Measurements from ENCODE around the gene DSCAML1. TPM values are rescaled to one million over a fixed set of nuclear protein-coding genes. Genes with fewer than 3 reads are reported as not detected.
A peak's percentile ranks its signal among the peaks of the same experiment; 100 is the strongest.

The DSCAML1 gene
- total and polyA plus RNA-seq, 8 donors: 0.08 to 2.9 (median 0.45) TPM

- H3K9me3 ChIP-seq: no peaks in the 10 kb centered on the region
- peaks cover 14 to 53% (median 39%) of the 10 kb centered on the region in 3 donors for H3K27me3 ChIP-seq
- no peak overlapping the region for H3K27ac ChIP-seq
- 41 to 70% (median 45%) methylated on average over 5 of the region's 5 CpGs for WGBS, 5 donors
- intact Hi-C loops (cut with DNase I; ENCODE audit: low total_unique reads): loop anchor here (10.0 kb wide), 1 partner anchor 375 kb away; no protein-coding TSS in a partner anchor
- DNase-seq: no peak
- TF ChIP-seq EP300 (IDR thresholded peaks at IDR 0.05): no peak
- TF ChIP-seq POLR2AphosphoS5 (IDR thresholded peaks at IDR 0.05): no peak
- no peak for TF ChIP-seq CTCF (IDR thresholded peaks at IDR 0.05)
- TF ChIP-seq POLR2A (IDR thresholded peaks at IDR 0.05): no peak
- peaks cover 20 to 26% (median 23%) of the 10 kb centered on the region in 4 donors for H3K4me1 ChIP-seq
- H3K4me3 ChIP-seq: no peak overlapping the region
- no peaks in the 10 kb centered on the region for H3K36me3 ChIP-seq
These were observed 2.6 kb upstream of the DSCAML1 start for GRCh38 chr11:117799634-117800033.

- 2 to 10% (median 3%) methylated on average over 2 to 35 of the region's 35 CpGs; no CpG with 5 or more reads in 1 of the 5 donors for WGBS, 5 donors
- no peak for TF ChIP-seq POLR2A (IDR thresholded peaks at IDR 0.05)
- no peak for TF ChIP-seq CTCF (IDR thresholded peaks at IDR 0.05)
- no peak for TF ChIP-seq EP300 (IDR thresholded peaks at IDR 0.05)
- TF ChIP-seq POLR2AphosphoS5 (IDR thresholded peaks at IDR 0.05): no peak
- intact Hi-C loops (cut with DNase I; ENCODE audit: low total_unique reads): loop anchor here (10.0 kb wide), 1 partner anchor 372 kb away; no protein-coding TSS in a partner anchor
- H3K4me1 ChIP-seq: peaks cover 20 to 26% (median 23%) of the 10 kb centered on the region in 4 donors
- peak overlapping the region; percentile 30 to 45 (median 40) for H3K4me3 ChIP-seq
- H3K36me3 ChIP-seq: no peaks in the 10 kb centered on the region
- H3K27me3 ChIP-seq: peaks cover 14 to 80% (median 61%) of the 10 kb centered on the region in 3 donors
- H3K9me3 ChIP-seq: no peaks in the 10 kb centered on the region
- DNase-seq: no peak
- no peak overlapping the region for H3K27ac ChIP-seq
These were observed 552 bp downstream of the DSCAML1 start for GRCh38 chr11:117796456-117796871.

- Histone ChIP-seq H3K9me3 (no peaks in the 10 kb centered on the region), H3K4me3 (peak overlapping the region; percentile 30 to 45 (median 40)), H3K27ac (no peak overlapping the region), H3K36me3 (no peaks in the 10 kb centered on the region), H3K27me3 (peaks cover 14 to 80% (median 61%) of the 10 kb centered on the region in 3 donors), H3K4me1 (peaks cover 20 to 26% (median 23%) of the 10 kb centered on the region in 4 donors)
- TF ChIP-seq POLR2A (IDR thresholded peaks at IDR 0.05): no peak
- no peak for TF ChIP-seq POLR2AphosphoS5 (IDR thresholded peaks at IDR 0.05)
- no peak for TF ChIP-seq EP300 (IDR thresholded peaks at IDR 0.05)
- TF ChIP-seq CTCF (IDR thresholded peaks at IDR 0.05): no peak
- DNase-seq: peak in 1 of 2 donors; percentile 33
- intact Hi-C loops (cut with DNase I; ENCODE audit: low total_unique reads): loop anchor here (10.0 kb wide), 1 partner anchor 371 kb away; no protein-coding TSS in a partner anchor
- 7 to 8% (median 8%) methylated on average over 17 to 53 of the region's 53 CpGs for WGBS, 5 donors
These were observed 1.2 kb downstream of the DSCAML1 start for GRCh38 chr11:117795638-117796455.

- no peak for DNase-seq
- H3K27me3 ChIP-seq: peaks cover 14 to 86% (median 61%) of the 10 kb centered on the region in 3 donors
- peaks cover 20 to 26% (median 23%) of the 10 kb centered on the region in 4 donors for H3K4me1 ChIP-seq
- H3K4me3 ChIP-seq: peak overlapping the region in 2 of 4 donors; percentile 38 to 45
- TF ChIP-seq CTCF (IDR thresholded peaks at IDR 0.05) (no peak), EP300 (IDR thresholded peaks at IDR 0.05) (no peak), POLR2AphosphoS5 (IDR thresholded peaks at IDR 0.05) (no peak), POLR2A (IDR thresholded peaks at IDR 0.05) (no peak)
- 33 to 49% (median 45%) methylated on average over 22 to 29 of the region's 29 CpGs for WGBS, 5 donors
- H3K27ac ChIP-seq: no peak overlapping the region
- intact Hi-C loops (cut with DNase I; ENCODE audit: low total_unique reads): loop anchor here (10.0 kb wide), 1 partner anchor 370 kb away; no protein-coding TSS in a partner anchor
- H3K36me3 ChIP-seq: no peaks in the 10 kb centered on the region
- no peaks in the 10 kb centered on the region for H3K9me3 ChIP-seq
These were observed 2.0 kb downstream of the DSCAML1 start for GRCh38 chr11:117794772-117795629.
